Astrocyte of the spinal cord (primary cell): ENCODE data around the gene TENM4.

ENCODE experiments used
- DNase-seq: peaks from one replicate; pipeline ENCODE4 v3.0.0; 2011; ENCODE audit warnings: low read depth, low spot score
- H3K4me3 ChIP-seq: 2 replicates; pipeline ENCODE4 v1.5.1; 2011; ENCODE audit warnings: low read depth, mild to moderate bottlenecking, low read length, moderate library complexity
- in situ Hi-C: cut with HindIII; loops from 2 replicates; pipeline ENCODE4 v1.10.0; 2017; ENCODE audit warnings: low sequenced_read_pairs
- TF ChIP-seq, protein P1 (sequence below): IDR thresholded peaks from 2 replicates; pipeline ENCODE4 v1.5.1; 2012; ENCODE audit warnings: low read depth, mild to moderate bottlenecking, low read length, inconsistent platforms

The TENM4 gene

GRCh38 chr11:79434283-79434682 is 6.5 kb downstream of the TENM4 start:
- DNase-seq: no peak
- no peak overlapping the region for H3K4me3 ChIP-seq
- TF ChIP-seq, protein P1, sequence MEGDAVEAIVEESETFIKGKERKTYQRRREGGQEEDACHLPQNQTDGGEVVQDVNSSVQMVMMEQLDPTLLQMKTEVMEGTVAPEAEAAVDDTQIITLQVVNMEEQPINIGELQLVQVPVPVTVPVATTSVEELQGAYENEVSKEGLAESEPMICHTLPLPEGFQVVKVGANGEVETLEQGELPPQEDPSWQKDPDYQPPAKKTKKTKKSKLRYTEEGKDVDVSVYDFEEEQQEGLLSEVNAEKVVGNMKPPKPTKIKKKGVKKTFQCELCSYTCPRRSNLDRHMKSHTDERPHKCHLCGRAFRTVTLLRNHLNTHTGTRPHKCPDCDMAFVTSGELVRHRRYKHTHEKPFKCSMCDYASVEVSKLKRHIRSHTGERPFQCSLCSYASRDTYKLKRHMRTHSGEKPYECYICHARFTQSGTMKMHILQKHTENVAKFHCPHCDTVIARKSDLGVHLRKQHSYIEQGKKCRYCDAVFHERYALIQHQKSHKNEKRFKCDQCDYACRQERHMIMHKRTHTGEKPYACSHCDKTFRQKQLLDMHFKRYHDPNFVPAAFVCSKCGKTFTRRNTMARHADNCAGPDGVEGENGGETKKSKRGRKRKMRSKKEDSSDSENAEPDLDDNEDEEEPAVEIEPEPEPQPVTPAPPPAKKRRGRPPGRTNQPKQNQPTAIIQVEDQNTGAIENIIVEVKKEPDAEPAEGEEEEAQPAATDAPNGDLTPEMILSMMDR: no peak
- in situ Hi-C loops: no loop called here

- H3K4me3 ChIP-seq: no peak overlapping the region
- DNase-seq: no peak
- in situ Hi-C loops: no loop called here
- TF ChIP-seq, protein P1: no peak
These were observed 8.7 kb downstream of the TENM4 start for GRCh38 chr11:79432138-79432537.

DNA sequence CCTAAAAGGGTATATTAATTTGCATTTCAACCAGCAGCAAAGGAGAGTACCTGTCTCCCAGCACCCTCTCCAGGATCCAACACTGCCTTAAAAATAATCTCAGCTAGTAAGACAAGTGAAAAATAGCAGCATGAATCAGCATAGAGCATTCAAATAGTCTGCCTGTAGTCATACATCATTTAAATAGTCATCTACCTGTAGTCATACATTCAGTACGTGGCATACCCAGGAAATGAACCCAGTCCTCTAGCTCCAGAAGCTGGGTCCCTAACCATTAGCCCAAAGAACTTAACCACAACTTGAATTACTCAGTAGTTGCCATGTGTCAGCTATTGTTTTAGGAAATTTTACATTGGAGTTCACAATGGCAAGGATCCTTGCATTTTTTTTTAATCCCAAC is 9.3 kb downstream of the TENM4 start:
- in situ Hi-C loops: no loop called here
- H3K4me3 ChIP-seq: no peak overlapping the region
- DNase-seq: peak; percentile 59
- TF ChIP-seq, protein P1: no peak

DNA sequence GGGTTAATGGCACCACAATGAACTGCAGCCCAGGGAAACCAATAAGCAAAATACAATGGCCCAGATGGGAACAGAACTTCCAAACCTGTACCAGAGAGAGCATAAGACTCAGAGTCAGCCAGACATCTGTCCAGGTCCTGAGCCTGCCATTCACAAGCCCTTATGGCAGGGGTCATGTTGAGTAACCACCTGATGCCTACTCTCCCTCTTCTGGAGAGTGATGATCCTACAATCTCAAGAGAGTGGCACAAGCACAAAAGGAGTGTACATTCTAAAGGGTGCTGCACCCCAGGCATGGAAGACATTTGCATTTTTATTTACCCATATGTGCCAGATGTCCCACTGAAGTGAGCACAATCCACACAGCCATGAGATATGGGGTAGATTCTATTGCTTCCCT is 10.6 kb downstream of the TENM4 start:
- TF ChIP-seq, protein P1: no peak
- in situ Hi-C loops: no loop called here
- no peak overlapping the region for H3K4me3 ChIP-seq
- no peak for DNase-seq

GRCh38 chr11:79428406-79428805 is 12.4 kb downstream of the TENM4 start:
- H3K4me3 ChIP-seq: no peak overlapping the region
- TF ChIP-seq, protein P1: no peak
- in situ Hi-C loops: no loop called here
- DNase-seq: no peak

- H3K4me3 ChIP-seq: no peak overlapping the region
- no peak for DNase-seq
- TF ChIP-seq, protein P1: no peak
- in situ Hi-C loops: no loop called here
These were observed 13.1 kb downstream of the TENM4 start for GRCh38 chr11:79427611-79428327.

DNA sequence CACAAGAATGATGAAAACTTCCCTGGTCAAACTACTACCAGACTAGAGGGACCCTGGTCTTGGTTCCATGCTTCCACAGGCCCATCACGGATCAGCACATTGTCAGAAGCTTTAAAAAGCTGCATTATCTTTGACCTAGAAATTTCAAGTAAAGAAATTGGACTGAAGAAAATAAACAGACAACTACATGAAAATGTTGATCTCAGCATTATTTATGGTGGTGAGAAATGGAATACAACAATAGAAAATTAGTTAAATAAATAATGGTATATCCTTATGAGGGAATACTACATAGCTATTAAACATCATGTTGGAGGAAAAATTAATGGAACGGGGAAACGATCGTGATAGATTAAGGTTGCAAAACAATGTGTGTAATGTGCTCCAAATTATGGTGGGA is 13.7 kb downstream of the TENM4 start:
- no peak overlapping the region for H3K4me3 ChIP-seq
- no peak for DNase-seq
- TF ChIP-seq, protein P1: no peak
- in situ Hi-C loops: no loop called here
